Fibroblast of lung (primary cell): ENCODE data around the gene MYO1H. TPM values are rescaled to one million over a fixed set of nuclear protein-coding genes. Genes with fewer than 3 reads are reported as not detected.

ENCODE experiments used
- DNase-seq, 2 donors: peaks; one replicate each; pipeline versions ENCODE4 v3.0.0 to v3.0.0-alpha.2; 2010; ENCODE audit warnings: low read depth in 2 of 2
- H2AFZ ChIP-seq: 2 replicates; pipeline ENCODE4 v1.5.1; 2012; ENCODE audit warnings: low read length, control low read depth, inconsistent platforms
- H3K27ac ChIP-seq: 2 replicates; pipeline ENCODE4 v1.5.1; 2011; ENCODE audit warnings: low read length, control low read depth; ENCODE audit not compliant: insufficient read depth
- H3K27me3 ChIP-seq: 2 replicates; pipeline ENCODE4 v1.5.1; 2011; ENCODE audit warnings: mild to moderate bottlenecking, low read length; ENCODE audit not compliant: control insufficient read depth, insufficient read depth
- H3K36me3 ChIP-seq: 2 replicates; pipeline ENCODE4 v1.5.1; 2011; ENCODE audit warnings: low read length; ENCODE audit not compliant: control insufficient read depth, insufficient read depth
- H3K4me1 ChIP-seq: 2 replicates; pipeline ENCODE4 v1.5.1; 2011; ENCODE audit warnings: low read length; ENCODE audit not compliant: control insufficient read depth, insufficient read depth; ENCODE audit errors: extremely low read depth
- H3K4me2 ChIP-seq: 2 replicates; pipeline ENCODE4 v1.5.1; 2011; ENCODE audit warnings: low read length, control low read depth; ENCODE audit not compliant: insufficient read depth; ENCODE audit errors: extremely low read depth
- H3K4me3 ChIP-seq, 4 experiments: fragments of 200-600 bp in 1 of 4; sonication (generic) in 1 of 4; replicated peaks in 1 of 4; 2 replicates each; pipeline ENCODE4 v1.5.1; 2011 to 2016; ENCODE audit warnings: low read length in 4 of 4, low read depth in 3 of 4, mild to moderate bottlenecking in 3 of 4, control low read depth in 2 of 4, inconsistent platforms in 1 of 4, mixed read lengths in 1 of 4; ENCODE audit not compliant: insufficient read depth in 1 of 4; ENCODE audit errors: control extremely low read depth in 1 of 4
- H3K79me2 ChIP-seq: 2 replicates; pipeline ENCODE4 v1.5.1; 2012; ENCODE audit warnings: mild to moderate bottlenecking, low read length, inconsistent platforms; ENCODE audit not compliant: control insufficient read depth, insufficient read depth
- H3K9ac ChIP-seq: 2 replicates; pipeline ENCODE4 v1.5.1; 2011; ENCODE audit warnings: mild to moderate bottlenecking, low read length, control low read depth; ENCODE audit not compliant: insufficient read depth
- H3K9me3 ChIP-seq: 2 replicates; pipeline ENCODE4 v1.5.1; 2012; ENCODE audit warnings: low read depth, low read length; ENCODE audit not compliant: control insufficient read depth, insufficient read depth
- H4K20me1 ChIP-seq: 2 replicates; pipeline ENCODE4 v1.5.1; 2011; ENCODE audit warnings: low read length; ENCODE audit not compliant: control insufficient read depth, insufficient read depth; ENCODE audit errors: extremely low read depth
- CTCF ChIP-seq, 2 donors: IDR thresholded peaks in 1 of 2; conservative IDR thresholded peaks in 1 of 2; 1 replicate in 1 of 2; 2 replicates in 1 of 2; pipeline ENCODE4 v1.5.1; 2011 to 2012; ENCODE audit warnings: low read length in 2 of 2, control low read depth in 1 of 2, inconsistent platforms in 1 of 2, low read depth in 1 of 2, mild to moderate bottlenecking in 1 of 2
- EZH2 ChIP-seq: IDR thresholded peaks from 2 replicates; pipeline ENCODE4 v1.5.1; 2012; ENCODE audit warnings: low read length, control low read depth, mild to moderate bottlenecking; ENCODE audit errors: missing control alignments
- polyA plus RNA-seq, 2 donors: library from polyadenylated mRNA; depleted of rRNA in 1 of 2; stranded (reverse) in 1 of 2; unstranded in 1 of 2; fragments of >200 nt; gene quantifications; 2 replicates each; pipeline ENCODE4 v1.2.1, GENCODE V29; 2011 to 2012; ENCODE audit warnings: missing spikeins in 1 of 2
- total RNA-seq: library from RNA; depleted of rRNA; stranded (reverse); fragments of >200 nt; gene quantifications from 2 replicates; pipeline ENCODE4 v1.2.1, GENCODE V29; 2014

MYO1H gene
- total and polyA plus RNA-seq, 2 donors (not counting 1 experiment from before 2014, with no cell fraction given), result 0.07 TPM; not detected in 1

GRCh38 chr12:109378569-109378968 is 30.9 kb downstream of the MYO1H start:
- Histone ChIP-seq H4K20me1 (no peaks in the 10 kb centered on the region), H3K9ac (no peak overlapping the region), H3K27me3 (no peaks in the 10 kb centered on the region), H3K4me2 (no peak overlapping the region), H2AFZ (no peak overlapping the region), H3K27ac (no peak overlapping the region), H3K79me2 (no peaks in the 10 kb centered on the region), H3K9me3 (no peaks in the 10 kb centered on the region), H3K4me3 (no peak overlapping the region), H3K4me1 (no peaks in the 10 kb centered on the region), H3K36me3 (no peaks in the 10 kb centered on the region)
- no peak for DNase-seq
- no peak for TF ChIP-seq CTCF (conservative IDR thresholded peaks at IDR 0.05 in 1 of 2, IDR thresholded peaks at IDR 0.05 in 1 of 2; ENCODE audit: low read depth in 1 of 2, low read length in 2 of 2)
- no peak for TF ChIP-seq EZH2

- H2AFZ ChIP-seq, result no peak overlapping the region
- H3K36me3 ChIP-seq, result no peaks in the 10 kb centered on the region
- H3K79me2 ChIP-seq, result no peaks in the 10 kb centered on the region
- H3K4me2 ChIP-seq, result no peak overlapping the region
- H3K4me3 ChIP-seq, result no peak overlapping the region
- H3K9ac ChIP-seq, result no peak overlapping the region
- no peaks in the 10 kb centered on the region for H4K20me1 ChIP-seq
- TF ChIP-seq CTCF (conservative IDR thresholded peaks at IDR 0.05 in 1 of 2, IDR thresholded peaks at IDR 0.05 in 1 of 2; ENCODE audit: low read depth in 1 of 2, low read length in 2 of 2), result no peak
- TF ChIP-seq EZH2, result no peak
- H3K4me1 ChIP-seq, result no peaks in the 10 kb centered on the region
- H3K27ac ChIP-seq, result no peak overlapping the region
- H3K27me3 ChIP-seq, result no peaks in the 10 kb centered on the region
- no peak for DNase-seq
- H3K9me3 ChIP-seq, result no peaks in the 10 kb centered on the region
Observed at GRCh38 chr12:109382031-109382430, 34.3 kb downstream of the MYO1H start.

- no peak overlapping the region for H2AFZ ChIP-seq
- no peaks in the 10 kb centered on the region for H3K79me2 ChIP-seq
Observed at GRCh38 chr12:109383240-109383639, 35.5 kb downstream of the MYO1H start.

More at GRCh38 chr12:109383240-109383639, 35.5 kb downstream of the MYO1H start:
- H3K27me3 ChIP-seq, result no peaks in the 10 kb centered on the region
- no peak for DNase-seq
- no peak overlapping the region for H3K27ac ChIP-seq
- no peaks in the 10 kb centered on the region for H3K4me1 ChIP-seq
- no peak for TF ChIP-seq CTCF (conservative IDR thresholded peaks at IDR 0.05 in 1 of 2, IDR thresholded peaks at IDR 0.05 in 1 of 2; ENCODE audit: low read depth in 1 of 2, low read length in 2 of 2)
- no peak for TF ChIP-seq EZH2
- H4K20me1 ChIP-seq, result no peaks in the 10 kb centered on the region
- no peak overlapping the region for H3K4me3 ChIP-seq
- H3K9ac ChIP-seq, result no peak overlapping the region
- H3K36me3 ChIP-seq, result no peaks in the 10 kb centered on the region
- no peaks in the 10 kb centered on the region for H3K9me3 ChIP-seq
- no peak overlapping the region for H3K4me2 ChIP-seq
